Ovary (tissue), 10 donors: ENCODE results near the gene CALM1. TPM values are rescaled to one million over a fixed set of nuclear protein-coding genes. Genes with fewer than 3 reads are reported as not detected.

ENCODE experiments used
- DNase-seq, 5 donors: peaks; one replicate each; pipeline ENCODE4 v3.0.0-alpha.2; 2019 to 2020
- H3K27ac ChIP-seq, 2 donors: fragments of 200-600 bp; one replicate each; pipeline versions ENCODE4 v1.5.1 to v1.8.0; 2019 to 2022
- H3K27me3 ChIP-seq: fragments of 200-600 bp; one replicate; pipeline ENCODE4 v1.8.0; 2022
- H3K36me3 ChIP-seq: fragments of 200-600 bp; sonication (generic); one replicate; pipeline ENCODE4 v1.5.1; 2019
- H3K4me1 ChIP-seq: one replicate; pipeline ENCODE4 v1.8.1; 2013; ENCODE audit warnings: mild to moderate bottlenecking, moderate library complexity; ENCODE audit not compliant: insufficient read depth
- H3K4me3 ChIP-seq: fragments of 200-600 bp; sonication (generic); one replicate; pipeline ENCODE4 v1.5.1; 2017
- H3K9me3 ChIP-seq, 2 donors: fragments of 200-600 bp in 1 of 2; sonication (generic) in 1 of 2; one replicate each; pipeline versions ENCODE4 v1.5.1 to v1.8.1; 2013 to 2019; ENCODE audit warnings: mild to moderate bottlenecking in 1 of 2, moderate library complexity in 1 of 2
- CTCF ChIP-seq, 3 donors: fragments of 450-650 bp in 2 of 3; fragments of 200-600 bp in 1 of 3; IDR thresholded peaks; one replicate each; pipeline versions ENCODE4 v1.5.1 to v1.8.0; 2016 to 2022; ENCODE audit warnings: antibody characterized with exemption in 3 of 3, mild to moderate bottlenecking in 1 of 3
- EP300 ChIP-seq: sonication (generic); formaldehyde crosslinking; IDR thresholded peaks from one replicate; pipeline ENCODE4 v1.6.1; 2017; ENCODE audit warnings: antibody characterized with exemption
- POLR2A ChIP-seq: fragments of 450-650 bp; IDR thresholded peaks from one replicate; pipeline ENCODE4 v1.6.1; 2017; ENCODE audit warnings: antibody characterized with exemption, mild to moderate bottlenecking, moderate library complexity
- WGBS, 3 donors: extraction: QIAGEN DNeasy Blood & Tissue Kit in 1 of 3; methylation state at CpG; one replicate each; pipeline versions ENCODE4 v1.1.5 to v1.1.7; 2013 to 2017; 5-methylcytosine and 5-hydroxymethylcytosine counted together
- intact Hi-C, 4 donors: fragments of 100-400 bp; cut with DNase I; formaldehyde crosslinking; loops; one replicate each; pipeline versions ENCODE4 v1.11.0 to v1.15.1; 2022 to 2023
- long read RNA-seq, 3 donors: library from polyadenylated mRNA in 2 of 3; unstranded in 2 of 3; transcript quantifications; one replicate each; pipeline ENCODE4 v2.0.0 and lab custom pipeline, GENCODE V29; 2021 to 2026
- polyA plus RNA-seq, 2 donors: library from polyadenylated mRNA; stranded (reverse); fragments of 200-250 nt in 1 of 2; fragments of 350-450 nt in 1 of 2; fragmentation: Illumina TruSeq in 1 of 2; extraction: RNeasy Lipid Tissue Mini Kit (QIAGEN cat#74804) in 1 of 2; gene quantifications; one replicate each; pipeline ENCODE4 v1.2.3, GENCODE V29; 2013 to 2014
- total RNA-seq, 7 donors: library from RNA; depleted of rRNA in 2 of 7; stranded (reverse); fragments of >200 nt in 2 of 7; fragmentation: NEBNext Ultra II Directional in 3 of 7; extraction: Animal tissue kit (Norgen Biotek cat#: 25700) in 3 of 7; gene quantifications; one replicate each; pipeline versions ENCODE4 v1.1.0 to v1.2.4, GENCODE V29; 2016 to 2023
- donor health status: DM: no; HTN: no; CAD: no; lungs with moderate emphysema.
- donor health status: DM: no; HTN: no; CAD: no.
- donor health status: Bipolar disorder and iron deficiency.
- donor health status: DM: yes; HTN: yes; CAD: no.
- donor health status: DM: no; HTN: no; CAD: no.
- donor health status: DM: yes; HTN: yes; CAD: no.

The CALM1 gene
- total RNA-seq (100 to 1,000 TPM; 122 to 312 (median 225) TPM), polyA plus RNA-seq (100 to 1,000 TPM; 143 to 514 TPM)
- long read RNA-seq, donor 1, full-length matches to known transcripts = 920 of 956 reads
- long read RNA-seq, donor 1, partial matches to known transcripts = 4 of 956 reads
- long read RNA-seq, donor 1, other reads (novel, unspliced or antisense) = 32 of 956 reads
- long read RNA-seq, donor 2, full-length matches to known transcripts = 321 of 427 reads
- long read RNA-seq, donor 2, partial matches to known transcripts = 106 of 427 reads
- long read RNA-seq, donor 2, other reads (novel, unspliced or antisense) = 0 of 427 reads
- long read RNA-seq, donor 3, full-length matches to known transcripts = 480 of 501 reads
- long read RNA-seq, donor 3, partial matches to known transcripts = 0 of 501 reads
- long read RNA-seq, donor 3, other reads (novel, unspliced or antisense) = 21 of 501 reads

GRCh38 chr14:90396341-90397339, at the start of gene CALM1:
Gene CALM1 (plus strand): TSS chr14:90397029. CDS start chr14:90397231, 202 bp downstream.
- 0 to 1% (median 1%) methylated on average over 61 to 89 of the region's 89 CpGs for WGBS, 3 donors
- Histone ChIP-seq H3K36me3 (no peaks in the 10 kb centered on the region), H3K9me3 (no peaks in the 10 kb centered on the region), H3K27me3 (no peaks in the 10 kb centered on the region), H3K27ac (peak within 1 kb of the TSS; percentile 46 to 72), H3K4me3 (peak within 1 kb of the TSS; percentile 93), H3K4me1 (peaks cover 9% of the 10 kb centered on the region)
- peak in 2 of 3 donors; percentile 34 to 48 for TF ChIP-seq CTCF (IDR thresholded peaks at IDR 0.05)
- peak; percentile 100 for TF ChIP-seq POLR2A
- TF ChIP-seq EP300 = no peak
- intact Hi-C loops = loop anchor here (1.0 to 10.0 kb wide), 7 partner anchors 13 to 361 kb away; partner anchors contain the start of gene NRDE2 (in 1 of the 4)
- DNase-seq = peak; percentile 94 to 98 (median 97)

DNA sequence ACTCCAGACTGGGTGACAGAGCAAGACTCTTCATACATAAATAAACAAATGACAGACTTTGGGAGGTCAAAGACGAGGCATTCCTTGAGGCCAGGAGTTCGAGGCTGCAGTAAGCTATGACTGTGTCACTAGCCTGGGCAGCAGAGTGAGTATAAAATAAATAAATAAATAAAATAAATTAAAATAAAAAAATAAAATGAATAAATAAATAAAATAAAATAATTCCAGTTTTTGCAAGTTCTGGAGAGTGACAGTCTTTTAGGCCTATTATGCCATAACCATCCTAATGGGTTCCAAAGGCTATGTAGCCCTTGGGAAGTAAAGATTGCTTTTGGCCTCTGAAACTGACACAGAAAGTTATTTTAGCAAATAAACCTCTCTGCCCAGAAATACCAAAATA, 48.6 kb upstream of the CALM1 start:
- TF ChIP-seq CTCF (IDR thresholded peaks at IDR 0.05) (no peak), POLR2A (no peak), EP300 (no peak)
- no peak for DNase-seq
- Histone ChIP-seq H3K4me3 (no peak overlapping the region), H3K27me3 (no peaks in the 10 kb centered on the region), H3K27ac (no peak overlapping the region), H3K9me3 (no peaks in the 10 kb centered on the region), H3K36me3 (no peaks in the 10 kb centered on the region), H3K4me1 (no peaks in the 10 kb centered on the region)
- WGBS, 3 donors = 93 to 95% (median 93%) methylated on average over 2 of the region's 2 CpGs
- intact Hi-C loops = no loop called here

- TF ChIP-seq EP300 = no peak
- TF ChIP-seq CTCF (IDR thresholded peaks at IDR 0.05) = no peak
- TF ChIP-seq POLR2A = no peak
- intact Hi-C loops = no loop called here
- WGBS, 3 donors = 33 to 42% (median 35%) methylated on average over 4 of the region's 4 CpGs
- no peaks in the 10 kb centered on the region for H3K36me3 ChIP-seq
- no peaks in the 10 kb centered on the region for H3K4me1 ChIP-seq
- H3K27ac ChIP-seq = no peak overlapping the region
- no peaks in the 10 kb centered on the region for H3K27me3 ChIP-seq
- no peaks in the 10 kb centered on the region for H3K9me3 ChIP-seq
- H3K4me3 ChIP-seq = no peak overlapping the region
- no peak for DNase-seq
These were observed 47.1 kb upstream of the CALM1 start for GRCh38 chr14:90349739-90350138.

- Histone ChIP-seq H3K4me1 (no peaks in the 10 kb centered on the region), H3K4me3 (no peak overlapping the region), H3K36me3 (no peaks in the 10 kb centered on the region), H3K27me3 (no peaks in the 10 kb centered on the region), H3K9me3 (no peaks in the 10 kb centered on the region), H3K27ac (no peak overlapping the region)
- WGBS, 3 donors = 74 to 77% (median 77%) methylated on average over 16 of the region's 16 CpGs
- TF ChIP-seq EP300 = no peak
- no peak for DNase-seq
- intact Hi-C loops = no loop called here
These were observed 42.1 kb upstream of the CALM1 start for GRCh38 chr14:90354551-90355298.
